Activated T-cell treated with anti-CD3 and anti-CD28 coated beads for 1 hour (primary cell): ENCODE measurements around the gene SMARCC2.
A peak's percentile ranks its signal among the peaks of the same experiment; 100 is the strongest.
"Not testable (repeated sequence)": the region's sequence is repeated elsewhere in the genome, so short reads cannot be mapped to it uniquely, and the experiment has no call there.

Source experiments
- DNase-seq: peaks from one replicate; pipeline ENCODE4 v3.0.0-alpha.2; 2020; ENCODE audit warnings: low read depth

SMARCC2 gene

GRCh38 chr12:56163533-56164344 lies 25.5 kb downstream of the SMARCC2 start:
- no peak for DNase-seq

- no peak for DNase-seq
Observed at GRCh38 chr12:56162468-56163290, 26.6 kb downstream of the SMARCC2 start.

GRCh38 chr12:56161690-56162351 lies 27.5 kb downstream of the SMARCC2 start:
- no peak for DNase-seq

GRCh38 chr12:56160894-56161689 lies 28.2 kb downstream of the SMARCC2 start:
- no peak for DNase-seq

GRCh38 chr12:56160193-56160763 lies 29.0 kb downstream of the SMARCC2 start:
- peak; percentile 48 for DNase-seq

- DNase-seq: no peak
Observed at GRCh38 chr12:56159482-56160192, 29.6 kb downstream of the SMARCC2 start.

GRCh38 chr12:56158926-56159461 lies 30.3 kb downstream of the SMARCC2 start:
- no peak for DNase-seq

- DNase-seq: peak; percentile 82
Observed at GRCh38 chr12:56158029-56158925, 31.0 kb downstream of the SMARCC2 start, which contains the start of gene MYL6. Gene MYL6 (plus strand): TSS chr12:56158359. CDS start chr12:56158402, 43 bp downstream.

- DNase-seq: peak; percentile 40
Observed at GRCh38 chr12:56157201-56158028, 31.9 kb downstream of the SMARCC2 start.

GRCh38 chr12:56156464-56157200 lies 32.7 kb downstream of the SMARCC2 start:
- not testable (repeated sequence) for DNase-seq

GRCh38 chr12:56155256-56155845 lies 33.9 kb downstream of the SMARCC2 start:
- no peak for DNase-seq

GRCh38 chr12:56154818-56155217 lies 34.5 kb downstream of the SMARCC2 start:
- DNase-seq: no peak

GRCh38 chr12:56154246-56154771 lies 35.0 kb downstream of the SMARCC2 start:
- no peak for DNase-seq

- DNase-seq: no peak
Observed at GRCh38 chr12:56153678-56154065, 35.6 kb downstream of the SMARCC2 start.

GRCh38 chr12:56152756-56153677 lies 36.3 kb downstream of the SMARCC2 start:
- no peak for DNase-seq
